ENCODE results near the gene BUD13.

The BUD13 gene

DNA sequence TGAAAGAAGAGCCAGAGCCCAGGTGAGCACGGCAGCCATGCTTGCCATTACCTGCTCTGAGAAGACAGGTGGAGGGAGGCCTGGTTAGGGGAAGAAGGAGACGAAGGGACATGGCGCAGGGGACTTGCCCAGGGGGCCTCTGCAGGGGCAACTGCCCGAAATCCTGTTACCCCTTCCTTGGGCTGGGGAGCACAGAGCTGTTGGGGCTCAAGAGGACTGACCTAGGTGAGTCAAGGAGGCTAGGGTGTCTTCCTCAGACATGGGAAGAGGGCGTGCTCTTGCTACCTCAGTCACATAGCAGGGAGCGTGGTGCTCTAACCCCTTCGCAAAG, 19.0 kb upstream of the BUD13 start, which contains the start of gene APOA5:
TSS of gene APOA5 (minus strand) at position 67 of the 331 bp plus-strand sequence. CDS start at position 48, 19 bp downstream.
- peaks cover under 1% of the 10 kb centered on the region for H3K36me3 ChIP-seq (ENCODE audit: insufficient read depth, low read length)
- H3K4me3 ChIP-seq (ENCODE audit: low read length), result peak within 1 kb of the TSS; percentile 36
- H3K9me3 ChIP-seq (replicated peaks; ENCODE audit: low read length), result no peaks in the 10 kb centered on the region
- H3K9ac ChIP-seq (ENCODE audit: low read depth, low read length), result no peak within 1 kb of the TSS
- peak within 1 kb of the TSS; percentile 68 for H3K4me2 ChIP-seq (ENCODE audit: low read length)
- peaks cover 40% of the 10 kb centered on the region for H3K4me1 ChIP-seq (ENCODE audit: control insufficient read depth, insufficient read depth, low read length)
- no peaks in the 10 kb centered on the region for H3K27me3 ChIP-seq (ENCODE audit: control insufficient read depth, insufficient read depth, low read length)

DNA sequence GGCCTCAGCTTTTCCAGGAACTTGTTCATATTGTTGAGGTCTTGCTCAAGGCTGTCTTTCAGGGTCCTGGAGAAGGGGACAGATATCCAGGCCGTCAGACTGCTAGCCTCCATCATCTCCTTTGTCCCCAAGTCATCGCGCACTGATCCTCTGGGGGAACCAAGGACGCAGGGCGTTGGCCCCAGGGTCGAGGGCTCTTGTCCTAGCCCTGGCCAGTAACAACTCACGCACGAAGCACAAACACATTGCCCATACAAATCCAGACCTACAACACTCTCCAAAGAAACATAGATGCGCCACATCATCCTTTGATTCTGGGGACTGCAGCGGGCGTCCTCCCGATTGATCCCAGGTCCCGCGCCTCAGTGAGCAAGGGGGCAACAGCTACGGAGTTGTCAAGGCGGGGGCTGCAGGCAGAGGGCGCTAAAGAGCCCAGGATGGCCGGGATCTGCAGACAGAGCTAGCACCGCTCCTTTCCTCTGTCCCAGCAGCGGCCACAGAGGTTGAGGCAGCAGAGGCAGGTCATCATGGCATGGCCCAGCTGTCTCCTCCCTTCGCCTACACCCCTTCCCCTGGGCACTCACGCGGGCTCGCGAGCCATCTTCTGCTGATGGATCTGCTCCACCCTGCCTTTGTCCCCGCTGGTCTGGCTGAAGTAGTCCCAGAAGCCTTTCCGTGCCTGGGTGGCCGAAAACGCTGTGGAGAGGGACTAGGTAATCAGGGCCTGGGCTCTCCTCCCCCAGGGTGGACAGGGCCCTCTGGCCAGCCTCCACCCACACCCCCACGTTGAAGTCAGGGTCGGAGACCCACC, 18.4 kb upstream of the BUD13 start:
- Histone ChIP-seq H3K9me3 (replicated peaks; ENCODE audit: low read length) (no peaks in the 10 kb centered on the region), H3K9ac (ENCODE audit: low read depth, low read length) (no peak overlapping the region), H3K4me1 (ENCODE audit: control insufficient read depth, insufficient read depth, low read length) (peaks cover 46% of the 10 kb centered on the region), H3K27me3 (ENCODE audit: control insufficient read depth, insufficient read depth, low read length) (no peaks in the 10 kb centered on the region), H3K4me3 (ENCODE audit: low read length) (peak overlapping the region; percentile 36), H3K36me3 (ENCODE audit: insufficient read depth, low read length) (peaks cover 6% of the 10 kb centered on the region), H3K4me2 (ENCODE audit: low read length) (peak overlapping the region; percentile 68)

DNA sequence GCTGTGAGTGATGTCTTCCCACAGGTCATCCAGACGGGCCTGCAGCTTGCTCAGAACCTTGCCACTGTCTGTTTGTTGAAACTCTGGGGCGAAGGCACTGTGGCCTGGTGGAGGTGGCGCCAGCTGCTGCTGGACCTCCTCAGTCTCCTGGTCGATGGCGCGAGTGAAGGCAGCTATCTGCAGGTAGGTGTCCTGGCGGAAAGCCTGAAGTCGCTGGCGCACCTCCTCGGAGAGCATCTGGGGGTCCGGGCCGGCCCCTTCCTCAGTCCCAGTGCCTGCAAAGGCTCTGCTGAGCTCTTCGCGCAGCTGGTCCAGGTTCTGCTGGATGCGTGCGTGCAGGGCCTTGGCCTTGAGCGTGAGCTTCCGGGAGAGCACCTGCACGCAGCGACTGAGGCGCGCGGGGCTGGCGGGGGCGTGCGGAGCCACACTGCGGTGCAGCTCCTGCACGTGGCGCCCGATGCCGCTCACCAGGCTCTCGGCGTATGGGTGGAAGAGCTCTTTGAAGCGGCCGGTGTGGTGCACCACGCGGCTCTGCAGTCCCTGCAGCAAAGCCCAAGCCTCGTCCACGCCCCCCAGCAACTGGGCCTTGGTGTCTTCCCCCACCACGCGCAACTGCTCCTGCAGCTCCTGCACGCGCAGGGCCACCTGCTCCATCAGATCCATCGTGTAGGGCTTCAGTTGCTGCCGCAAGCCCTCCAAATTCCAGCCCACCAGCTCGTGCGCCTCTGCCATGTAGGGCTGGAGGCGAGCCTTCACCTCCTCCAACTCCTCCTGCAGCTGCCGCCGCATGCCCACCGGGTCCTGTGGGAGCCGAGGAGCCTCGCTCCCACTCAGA, 17.6 kb upstream of the BUD13 start:
- Histone ChIP-seq H3K4me1 (ENCODE audit: control insufficient read depth, insufficient read depth, low read length) (peaks cover 47% of the 10 kb centered on the region), H3K4me2 (ENCODE audit: low read length) (no peak overlapping the region), H3K4me3 (ENCODE audit: low read length) (no peak overlapping the region), H3K36me3 (ENCODE audit: insufficient read depth, low read length) (peaks cover 15% of the 10 kb centered on the region), H3K9me3 (replicated peaks; ENCODE audit: low read length) (no peaks in the 10 kb centered on the region), H3K27me3 (ENCODE audit: control insufficient read depth, insufficient read depth, low read length) (no peaks in the 10 kb centered on the region), H3K9ac (ENCODE audit: low read depth, low read length) (no peak overlapping the region)

DNA sequence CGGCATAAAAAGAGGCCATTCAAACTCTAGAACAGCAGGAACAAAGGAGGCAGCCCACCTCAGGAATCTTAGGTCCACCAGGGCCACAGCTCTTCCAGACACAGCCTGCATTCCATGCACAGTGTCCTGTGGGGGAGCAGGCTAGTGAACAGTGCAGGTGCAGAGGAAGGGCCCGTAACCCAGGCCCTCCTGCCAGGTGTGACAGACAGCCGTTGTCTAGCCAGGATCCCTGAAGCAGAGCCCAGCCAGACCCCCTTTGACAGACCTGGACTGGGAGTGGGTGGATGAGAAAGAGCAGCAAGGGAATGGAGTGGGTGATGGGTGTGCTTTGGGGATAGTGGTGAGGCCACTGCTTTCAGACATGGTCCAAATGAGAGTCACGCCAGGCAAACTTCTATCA, 16.2 kb upstream of the BUD13 start:
- Histone ChIP-seq H3K4me2 (ENCODE audit: low read length) (peak overlapping the region; percentile 94), H3K9me3 (replicated peaks; ENCODE audit: low read length) (no peaks in the 10 kb centered on the region), H3K4me1 (ENCODE audit: control insufficient read depth, insufficient read depth, low read length) (peaks cover 47% of the 10 kb centered on the region), H3K27me3 (ENCODE audit: control insufficient read depth, insufficient read depth, low read length) (no peaks in the 10 kb centered on the region), H3K36me3 (ENCODE audit: insufficient read depth, low read length) (peaks cover 29% of the 10 kb centered on the region), H3K4me3 (ENCODE audit: low read length) (no peak overlapping the region), H3K9ac (ENCODE audit: low read depth, low read length) (no peak overlapping the region)

DNA sequence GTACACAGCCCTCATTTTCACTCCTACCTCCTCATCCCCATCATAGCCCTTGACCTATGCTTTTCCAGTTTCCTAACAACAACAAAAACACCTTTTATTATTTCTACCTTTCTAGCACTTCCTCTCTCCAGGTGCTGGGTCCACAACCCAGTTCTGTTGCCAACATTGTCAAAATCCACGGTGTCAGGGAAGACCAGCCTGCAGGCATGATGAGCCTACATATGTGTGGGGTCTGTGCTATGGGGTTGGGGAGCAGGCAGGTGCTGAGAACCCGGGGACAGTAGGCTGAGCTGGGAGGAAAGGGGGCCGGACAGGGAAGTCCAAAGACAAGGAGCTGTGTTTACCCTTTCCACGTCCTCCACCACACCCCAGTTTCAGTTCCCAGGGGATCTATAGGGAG, 15.7 kb upstream of the BUD13 start:
- Histone ChIP-seq H3K27me3 (ENCODE audit: control insufficient read depth, insufficient read depth, low read length) (no peaks in the 10 kb centered on the region), H3K36me3 (ENCODE audit: insufficient read depth, low read length) (peaks cover 33% of the 10 kb centered on the region), H3K4me3 (ENCODE audit: low read length) (peak overlapping the region; percentile 77), H3K4me2 (ENCODE audit: low read length) (peak overlapping the region; percentile 94), H3K9ac (ENCODE audit: low read depth, low read length) (peak overlapping the region; percentile 86), H3K9me3 (replicated peaks; ENCODE audit: low read length) (no peaks in the 10 kb centered on the region), H3K4me1 (ENCODE audit: control insufficient read depth, insufficient read depth, low read length) (peaks cover 43% of the 10 kb centered on the region)

DNA sequence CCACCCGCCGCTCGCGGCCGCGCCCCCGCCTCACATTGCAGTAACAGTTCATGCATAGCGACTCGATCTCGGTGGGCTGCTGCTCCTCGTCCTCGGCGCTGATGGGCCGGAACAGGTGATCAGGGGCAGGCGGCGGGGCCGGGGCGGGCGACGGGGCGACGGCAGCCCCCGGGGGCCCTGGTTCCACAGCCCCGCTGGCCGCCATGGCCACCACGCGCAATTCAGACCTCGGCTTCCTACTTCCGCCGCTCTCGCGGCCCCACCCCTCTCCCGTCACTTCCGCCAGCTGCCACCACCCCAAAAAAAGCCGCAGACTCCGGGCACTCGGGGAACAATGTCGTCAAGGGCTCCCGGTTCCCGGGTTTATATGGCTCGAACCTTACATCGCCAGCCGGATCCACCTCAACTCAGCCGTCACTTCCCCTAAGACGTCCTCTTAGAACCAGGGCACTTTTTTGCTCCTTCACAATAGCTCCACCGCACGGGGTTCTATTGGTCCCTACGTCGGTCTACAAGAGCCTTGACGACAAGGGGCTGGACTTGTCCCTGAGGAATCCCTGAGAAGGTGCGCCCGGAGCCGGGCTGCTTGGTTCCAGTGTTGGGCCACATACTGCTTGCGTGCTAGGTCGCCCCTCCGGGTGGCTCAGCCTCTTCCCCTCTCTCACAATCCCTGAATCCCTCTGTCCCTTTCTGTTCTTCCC, 15.1 kb upstream of the BUD13 start, which contains the start of gene ZPR1:
TSS of gene ZPR1 (minus strand) at position 238 of the 701 bp plus-strand sequence. CDS start at position 205, 33 bp downstream.
- no peaks in the 10 kb centered on the region for H3K9me3 ChIP-seq (replicated peaks; ENCODE audit: low read length)
- H3K27me3 ChIP-seq (ENCODE audit: control insufficient read depth, insufficient read depth, low read length), result no peaks in the 10 kb centered on the region
- peaks cover 40% of the 10 kb centered on the region for H3K4me1 ChIP-seq (ENCODE audit: control insufficient read depth, insufficient read depth, low read length)
- H3K9ac ChIP-seq (ENCODE audit: low read depth, low read length), result peak within 1 kb of the TSS; percentile 86
- H3K4me2 ChIP-seq (ENCODE audit: low read length), result peak within 1 kb of the TSS; percentile 94
- H3K36me3 ChIP-seq (ENCODE audit: insufficient read depth, low read length), result peaks cover 39% of the 10 kb centered on the region
- peak within 1 kb of the TSS; percentile 77 for H3K4me3 ChIP-seq (ENCODE audit: low read length)

DNA sequence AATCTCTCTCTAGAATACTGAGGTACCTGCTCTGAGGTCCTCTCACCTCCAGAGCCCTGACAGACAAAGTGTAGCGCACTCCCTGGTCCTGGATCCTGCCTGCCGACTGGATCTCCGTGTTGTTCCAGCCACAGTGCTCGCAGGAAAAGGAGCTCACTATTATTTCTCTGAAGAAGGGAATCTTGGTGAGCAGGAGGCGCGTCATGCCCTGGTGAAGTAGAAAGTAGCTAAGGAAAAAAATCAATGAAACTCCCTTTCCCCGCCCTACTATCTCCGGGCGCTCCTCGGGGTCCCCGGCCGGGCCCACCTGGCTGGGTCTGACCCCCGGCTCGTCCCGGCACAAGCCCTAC, 14.6 kb upstream of the BUD13 start:
- Histone ChIP-seq H3K9ac (ENCODE audit: low read depth, low read length) (peak overlapping the region; percentile 86), H3K4me3 (ENCODE audit: low read length) (peak overlapping the region; percentile 77), H3K27me3 (ENCODE audit: control insufficient read depth, insufficient read depth, low read length) (no peaks in the 10 kb centered on the region), H3K4me2 (ENCODE audit: low read length) (peak overlapping the region; percentile 94), H3K36me3 (ENCODE audit: insufficient read depth, low read length) (peaks cover 44% of the 10 kb centered on the region), H3K9me3 (replicated peaks; ENCODE audit: low read length) (no peaks in the 10 kb centered on the region), H3K4me1 (ENCODE audit: control insufficient read depth, insufficient read depth, low read length) (peaks cover 37% of the 10 kb centered on the region)

DNA sequence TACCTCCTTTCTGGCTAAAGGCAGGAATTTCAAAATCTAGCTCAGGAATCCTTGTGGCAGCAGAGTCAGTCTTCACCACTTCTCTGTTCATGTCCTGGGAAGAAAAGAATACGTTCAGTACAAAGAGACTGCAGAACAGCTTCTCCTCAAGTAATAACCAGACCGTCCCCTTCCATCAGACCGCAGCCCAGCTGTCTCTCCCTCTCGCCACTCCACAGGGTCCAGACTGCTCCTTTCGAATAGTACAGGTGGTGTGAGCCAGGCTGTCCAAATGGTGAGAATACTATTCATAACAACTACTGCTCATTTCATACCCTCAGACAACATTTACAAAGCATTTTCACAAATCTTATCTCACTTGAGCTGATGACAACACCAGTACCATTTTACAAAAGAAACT, 14.2 kb upstream of the BUD13 start:
- H3K36me3 ChIP-seq (ENCODE audit: insufficient read depth, low read length), result peaks cover 49% of the 10 kb centered on the region
- H3K4me1 ChIP-seq (ENCODE audit: control insufficient read depth, insufficient read depth, low read length), result peaks cover 33% of the 10 kb centered on the region
- H3K27me3 ChIP-seq (ENCODE audit: control insufficient read depth, insufficient read depth, low read length), result no peaks in the 10 kb centered on the region
- H3K4me2 ChIP-seq (ENCODE audit: low read length), result peak overlapping the region; percentile 94
- H3K4me3 ChIP-seq (ENCODE audit: low read length), result peak overlapping the region; percentile 77
- peak overlapping the region; percentile 86 for H3K9ac ChIP-seq (ENCODE audit: low read depth, low read length)
- H3K9me3 ChIP-seq (replicated peaks; ENCODE audit: low read length), result no peaks in the 10 kb centered on the region

DNA sequence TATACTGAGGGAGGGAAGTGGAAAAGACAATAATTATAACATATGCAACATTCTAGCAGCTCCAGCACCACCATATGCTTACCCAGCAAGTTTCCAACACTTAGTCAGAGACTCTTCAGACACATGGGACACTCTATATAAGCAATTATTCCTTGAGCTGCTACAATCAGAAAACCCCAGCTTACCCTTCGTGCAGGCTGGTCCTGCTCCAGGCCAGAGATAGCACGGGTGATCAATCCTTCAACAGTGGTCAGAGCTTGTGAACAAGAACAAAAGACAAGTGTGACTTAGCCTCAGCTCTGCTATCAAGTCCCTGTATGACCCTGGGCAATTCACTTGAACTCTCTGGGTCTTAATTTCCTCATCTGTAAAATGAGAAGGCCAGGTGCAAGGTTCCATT, 13.5 kb upstream of the BUD13 start:
- peak overlapping the region; percentile 86 for H3K9ac ChIP-seq (ENCODE audit: low read depth, low read length)
- H3K4me1 ChIP-seq (ENCODE audit: control insufficient read depth, insufficient read depth, low read length), result peaks cover 27% of the 10 kb centered on the region
- H3K36me3 ChIP-seq (ENCODE audit: insufficient read depth, low read length), result peaks cover 53% of the 10 kb centered on the region
- no peaks in the 10 kb centered on the region for H3K9me3 ChIP-seq (replicated peaks; ENCODE audit: low read length)
- H3K4me2 ChIP-seq (ENCODE audit: low read length), result peak overlapping the region; percentile 94
- H3K4me3 ChIP-seq (ENCODE audit: low read length), result peak overlapping the region; percentile 77
- H3K27me3 ChIP-seq (ENCODE audit: control insufficient read depth, insufficient read depth, low read length), result no peaks in the 10 kb centered on the region

DNA sequence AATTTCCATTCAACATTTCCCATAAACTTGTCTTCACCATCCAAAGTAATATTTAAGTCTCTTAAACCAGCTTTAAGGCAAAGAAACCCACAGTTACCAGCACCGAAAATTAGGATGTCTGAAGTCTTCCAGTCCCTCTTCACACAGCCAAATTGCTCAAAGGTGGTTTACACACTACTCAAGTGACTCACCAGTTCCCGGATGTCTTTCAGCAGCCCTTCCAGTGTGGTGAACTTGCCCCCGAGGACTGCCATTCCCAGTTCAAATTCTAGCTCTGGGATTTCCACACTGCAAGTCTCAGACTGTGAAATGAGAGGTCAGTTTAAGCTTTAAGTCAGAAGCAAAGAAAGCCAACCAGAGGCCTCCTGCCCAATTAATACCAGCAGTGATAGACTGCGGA, 9.9 kb upstream of the BUD13 start:
- Histone ChIP-seq H3K9me3 (replicated peaks; ENCODE audit: low read length) (no peaks in the 10 kb centered on the region), H3K9ac (ENCODE audit: low read depth, low read length) (no peak overlapping the region), H3K4me1 (ENCODE audit: control insufficient read depth, insufficient read depth, low read length) (peaks cover 16% of the 10 kb centered on the region), H3K4me2 (ENCODE audit: low read length) (no peak overlapping the region), H3K4me3 (ENCODE audit: low read length) (no peak overlapping the region), H3K27me3 (ENCODE audit: control insufficient read depth, insufficient read depth, low read length) (no peaks in the 10 kb centered on the region), H3K36me3 (ENCODE audit: insufficient read depth, low read length) (peaks cover 87% of the 10 kb centered on the region)

DNA sequence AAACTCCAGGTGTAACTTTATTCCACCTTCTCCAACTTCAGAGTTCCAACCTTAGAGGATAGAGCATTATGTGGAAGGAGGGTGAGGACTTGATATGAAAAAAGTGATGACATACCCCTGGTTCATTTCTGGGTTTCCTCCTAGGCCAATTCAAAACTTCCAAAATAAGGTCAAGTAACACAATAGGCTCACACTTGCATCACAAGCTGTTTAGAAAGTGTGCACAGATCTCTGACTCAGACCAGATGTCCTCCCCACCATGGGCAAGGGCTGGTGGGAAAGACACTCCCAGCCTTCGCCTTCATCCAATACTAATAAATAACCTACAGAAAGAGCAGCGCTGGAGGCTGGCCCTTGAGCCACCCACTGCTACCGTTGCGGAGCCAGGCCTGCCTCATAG, 5.8 kb upstream of the BUD13 start:
- peaks cover 13% of the 10 kb centered on the region for H3K4me1 ChIP-seq (ENCODE audit: control insufficient read depth, insufficient read depth, low read length)
- H3K27me3 ChIP-seq (ENCODE audit: control insufficient read depth, insufficient read depth, low read length), result no peaks in the 10 kb centered on the region
- no peaks in the 10 kb centered on the region for H3K9me3 ChIP-seq (replicated peaks; ENCODE audit: low read length)
- peaks cover 66% of the 10 kb centered on the region for H3K36me3 ChIP-seq (ENCODE audit: insufficient read depth, low read length)
- H3K4me3 ChIP-seq (ENCODE audit: low read length), result no peak overlapping the region
- H3K4me2 ChIP-seq (ENCODE audit: low read length), result no peak overlapping the region
- H3K9ac ChIP-seq (ENCODE audit: low read depth, low read length), result no peak overlapping the region
